ENCODE results near the gene GTPBP3. TPM values are rescaled to one million over a fixed set of nuclear protein-coding genes. Genes with fewer than 3 reads are reported as not detected.

GTPBP3 gene
- total and polyA plus RNA-seq, 2 of the 13 experiments (the other 11 are each of a cell fraction or from before 2014, with no cell fraction given) = 17.5 to 30.0 TPM

DNA sequence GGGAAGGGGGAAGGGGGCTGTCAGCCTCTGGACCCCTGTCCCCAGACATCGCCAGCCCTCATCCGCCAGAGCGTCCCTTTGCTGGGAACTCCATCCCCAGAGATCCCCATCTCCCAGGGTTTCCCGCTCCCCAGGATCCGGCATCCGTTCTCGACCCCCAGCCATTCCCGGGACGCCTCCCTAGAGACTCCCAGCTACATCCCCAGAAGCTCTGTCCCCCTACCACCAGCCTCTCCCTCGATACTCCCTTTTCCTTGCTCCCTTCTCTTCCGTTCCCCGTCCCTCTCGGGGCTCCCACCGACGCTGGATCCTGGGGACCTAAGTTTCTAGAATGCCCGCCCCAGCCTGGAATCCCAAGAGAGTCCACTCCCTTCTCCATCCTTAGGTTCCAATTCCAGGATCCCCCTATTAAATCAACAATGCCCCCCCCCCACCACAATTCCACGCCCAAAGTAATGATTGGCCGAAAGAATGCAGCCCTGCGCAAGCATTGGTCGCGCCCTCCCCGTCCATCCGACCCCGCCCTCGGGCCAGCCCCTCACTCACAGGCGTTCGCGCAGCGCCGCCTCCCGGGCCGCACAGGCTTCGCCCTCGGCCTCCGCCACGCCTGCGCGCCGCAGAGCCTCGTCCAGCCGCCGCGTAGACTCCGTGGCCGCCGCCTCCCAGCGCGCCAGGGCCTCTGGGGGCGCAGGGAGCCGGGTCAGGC, 53.5 kb downstream of the GTPBP3 start (continued):
- TF ChIP-seq, protein P1, sequence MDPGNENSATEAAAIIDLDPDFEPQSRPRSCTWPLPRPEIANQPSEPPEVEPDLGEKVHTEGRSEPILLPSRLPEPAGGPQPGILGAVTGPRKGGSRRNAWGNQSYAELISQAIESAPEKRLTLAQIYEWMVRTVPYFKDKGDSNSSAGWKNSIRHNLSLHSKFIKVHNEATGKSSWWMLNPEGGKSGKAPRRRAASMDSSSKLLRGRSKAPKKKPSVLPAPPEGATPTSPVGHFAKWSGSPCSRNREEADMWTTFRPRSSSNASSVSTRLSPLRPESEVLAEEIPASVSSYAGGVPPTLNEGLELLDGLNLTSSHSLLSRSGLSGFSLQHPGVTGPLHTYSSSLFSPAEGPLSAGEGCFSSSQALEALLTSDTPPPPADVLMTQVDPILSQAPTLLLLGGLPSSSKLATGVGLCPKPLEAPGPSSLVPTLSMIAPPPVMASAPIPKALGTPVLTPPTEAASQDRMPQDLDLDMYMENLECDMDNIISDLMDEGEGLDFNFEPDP (CRISPR knock-in tag; conservative IDR thresholded peaks at IDR 0.05) = no peak
- TF ChIP-seq, protein P2, sequence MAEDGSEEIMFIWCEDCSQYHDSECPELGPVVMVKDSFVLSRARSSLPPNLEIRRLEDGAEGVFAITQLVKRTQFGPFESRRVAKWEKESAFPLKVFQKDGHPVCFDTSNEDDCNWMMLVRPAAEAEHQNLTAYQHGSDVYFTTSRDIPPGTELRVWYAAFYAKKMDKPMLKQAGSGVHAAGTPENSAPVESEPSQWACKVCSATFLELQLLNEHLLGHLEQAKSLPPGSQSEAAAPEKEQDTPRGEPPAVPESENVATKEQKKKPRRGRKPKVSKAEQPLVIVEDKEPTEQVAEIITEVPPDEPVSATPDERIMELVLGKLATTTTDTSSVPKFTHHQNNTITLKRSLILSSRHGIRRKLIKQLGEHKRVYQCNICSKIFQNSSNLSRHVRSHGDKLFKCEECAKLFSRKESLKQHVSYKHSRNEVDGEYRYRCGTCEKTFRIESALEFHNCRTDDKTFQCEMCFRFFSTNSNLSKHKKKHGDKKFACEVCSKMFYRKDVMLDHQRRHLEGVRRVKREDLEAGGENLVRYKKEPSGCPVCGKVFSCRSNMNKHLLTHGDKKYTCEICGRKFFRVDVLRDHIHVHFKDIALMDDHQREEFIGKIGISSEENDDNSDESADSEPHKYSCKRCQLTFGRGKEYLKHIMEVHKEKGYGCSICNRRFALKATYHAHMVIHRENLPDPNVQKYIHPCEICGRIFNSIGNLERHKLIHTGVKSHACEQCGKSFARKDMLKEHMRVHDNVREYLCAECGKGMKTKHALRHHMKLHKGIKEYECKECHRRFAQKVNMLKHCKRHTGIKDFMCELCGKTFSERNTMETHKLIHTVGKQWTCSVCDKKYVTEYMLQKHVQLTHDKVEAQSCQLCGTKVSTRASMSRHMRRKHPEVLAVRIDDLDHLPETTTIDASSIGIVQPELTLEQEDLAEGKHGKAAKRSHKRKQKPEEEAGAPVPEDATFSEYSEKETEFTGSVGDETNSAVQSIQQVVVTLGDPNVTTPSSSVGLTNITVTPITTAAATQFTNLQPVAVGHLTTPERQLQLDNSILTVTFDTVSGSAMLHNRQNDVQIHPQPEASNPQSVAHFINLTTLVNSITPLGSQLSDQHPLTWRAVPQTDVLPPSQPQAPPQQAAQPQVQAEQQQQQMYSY (CRISPR knock-in tag; IDR thresholded peaks at IDR 0.05) = 0 out of 2 replicates have a peak, but pooled peaks have one; percentile 45
- TF ChIP-seq ZNF598 (CRISPR knock-in tag; IDR thresholded peaks at IDR 0.05; ENCODE audit: borderline replicate concordance) (no peak), CREM (IDR thresholded peaks at IDR 0.05) (peak; percentile 32; the same call in 1 of the 2 replicates), CREM (CRISPR knock-in tag; IDR thresholded peaks at IDR 0.05) (no peak), ONECUT2 (CRISPR knock-in tag; IDR thresholded peaks at IDR 0.05) (no peak), XRCC5 (optimal IDR thresholded peaks at IDR 0.05; ENCODE audit: low read length) (peak; percentile 57), ZNF317 (CRISPR knock-in tag; IDR thresholded peaks at IDR 0.05) (no peak), KLF9 (CRISPR knock-in tag; IDR thresholded peaks at IDR 0.05; ENCODE audit: low read depth) (no peak), PAX8 (CRISPR knock-in tag; IDR thresholded peaks at IDR 0.05; ENCODE audit: borderline replicate concordance) (no peak), CBX1 (IDR thresholded peaks at IDR 0.05; ENCODE audit: low read depth) (no peak), STAG1 (CRISPR knock-in tag; IDR thresholded peaks at IDR 0.05) (peak; percentile 67), ZNF292 (CRISPR knock-in tag; IDR thresholded peaks at IDR 0.05; ENCODE audit: borderline replicate concordance, low read depth) (no peak), ZNF557 (CRISPR knock-in tag; IDR thresholded peaks at IDR 0.05) (0 out of 2 replicates have a peak, but pooled peaks have one; percentile 29), IRF2 (CRISPR knock-in tag; IDR thresholded peaks at IDR 0.05) (peak; percentile 37; the same call in 1 of the 2 replicates), KLF16 (CRISPR knock-in tag; IDR thresholded peaks at IDR 0.05) (peak in 1 of 2 experiments; percentile 44; a peak in 1 of 4 replicates), SRSF4 (IDR thresholded peaks at IDR 0.05; ENCODE audit: low read depth, low read length, poor library complexity, severe bottlenecking) (no peak), RXRA (CRISPR knock-in tag; IDR thresholded peaks at IDR 0.05) (0 out of 2 replicates have a peak, but pooled peaks have one; percentile 12), HDAC2 (CRISPR knock-in tag; IDR thresholded peaks at IDR 0.05) (0 out of 2 replicates have a peak, but pooled peaks have one; percentile 7)
- TF ChIP-seq, protein P3, sequence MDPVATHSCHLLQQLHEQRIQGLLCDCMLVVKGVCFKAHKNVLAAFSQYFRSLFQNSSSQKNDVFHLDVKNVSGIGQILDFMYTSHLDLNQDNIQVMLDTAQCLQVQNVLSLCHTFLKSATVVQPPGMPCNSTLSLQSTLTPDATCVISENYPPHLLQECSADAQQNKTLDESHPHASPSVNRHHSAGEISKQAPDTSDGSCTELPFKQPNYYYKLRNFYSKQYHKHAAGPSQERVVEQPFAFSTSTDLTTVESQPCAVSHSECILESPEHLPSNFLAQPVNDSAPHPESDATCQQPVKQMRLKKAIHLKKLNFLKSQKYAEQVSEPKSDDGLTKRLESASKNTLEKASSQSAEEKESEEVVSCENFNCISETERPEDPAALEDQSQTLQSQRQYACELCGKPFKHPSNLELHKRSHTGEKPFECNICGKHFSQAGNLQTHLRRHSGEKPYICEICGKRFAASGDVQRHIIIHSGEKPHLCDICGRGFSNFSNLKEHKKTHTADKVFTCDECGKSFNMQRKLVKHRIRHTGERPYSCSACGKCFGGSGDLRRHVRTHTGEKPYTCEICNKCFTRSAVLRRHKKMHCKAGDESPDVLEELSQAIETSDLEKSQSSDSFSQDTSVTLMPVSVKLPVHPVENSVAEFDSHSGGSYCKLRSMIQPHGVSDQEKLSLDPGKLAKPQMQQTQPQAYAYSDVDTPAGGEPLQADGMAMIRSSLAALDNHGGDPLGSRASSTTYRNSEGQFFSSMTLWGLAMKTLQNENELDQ (CRISPR knock-in tag; IDR thresholded peaks at IDR 0.05; ENCODE audit: borderline replicate concordance) = no peak
- TF ChIP-seq, protein P4, sequence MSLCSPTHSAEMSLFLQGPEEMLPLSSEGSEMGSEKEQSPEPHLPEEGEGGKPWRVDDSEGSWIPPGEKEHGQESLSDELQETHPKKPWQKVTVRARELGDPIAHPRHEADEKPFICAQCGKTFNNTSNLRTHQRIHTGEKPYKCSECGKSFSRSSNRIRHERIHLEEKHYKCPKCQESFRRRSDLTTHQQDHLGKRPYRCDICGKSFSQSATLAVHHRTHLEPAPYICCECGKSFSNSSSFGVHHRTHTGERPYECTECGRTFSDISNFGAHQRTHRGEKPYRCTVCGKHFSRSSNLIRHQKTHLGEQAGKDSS (CRISPR knock-in tag; IDR thresholded peaks at IDR 0.05; ENCODE audit: borderline replicate concordance, low read depth) = no peak
- TF ChIP-seq, protein P5, sequence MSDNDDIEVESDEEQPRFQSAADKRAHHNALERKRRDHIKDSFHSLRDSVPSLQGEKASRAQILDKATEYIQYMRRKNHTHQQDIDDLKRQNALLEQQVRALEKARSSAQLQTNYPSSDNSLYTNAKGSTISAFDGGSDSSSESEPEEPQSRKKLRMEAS (IDR thresholded peaks at IDR 0.05) = peak; percentile 67
